Measurements from ENCODE around the gene PLEKHH2.
"Not testable (repeated sequence)": the region's sequence is repeated elsewhere in the genome, so short reads cannot be mapped to it uniquely, and the experiment has no call there.

The PLEKHH2 gene

DNA sequence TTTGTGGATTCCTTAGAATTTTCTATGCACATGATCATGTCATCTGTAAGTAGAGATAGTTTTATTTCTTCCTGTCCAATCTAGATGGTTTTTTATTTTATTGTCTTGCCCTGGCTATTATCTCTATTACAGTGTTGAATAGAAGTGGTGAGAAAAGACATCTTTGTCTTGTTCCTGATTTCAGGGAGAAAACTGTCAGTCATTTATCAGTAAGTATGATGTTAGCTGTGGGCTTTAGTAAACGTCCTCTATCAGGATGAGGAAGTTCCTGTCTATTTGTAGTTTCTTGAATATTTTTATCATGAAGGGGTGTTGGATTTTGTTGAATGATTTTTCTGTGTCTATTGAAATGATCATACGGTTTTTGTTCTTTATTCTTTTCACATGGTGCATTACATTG, 5.3 kb downstream of the PLEKHH2 start:
- Histone ChIP-seq H3K4me1 (ENCODE audit: control insufficient read depth, insufficient read depth, low read length) (peaks cover 4% of the 10 kb centered on the region; the same call in 1 of the 2 replicates), H3K4me3 (ENCODE audit: low read depth, low read length) (no peak overlapping the region), H3K9ac (ENCODE audit: low read length) (no peak overlapping the region), H3K27me3 (ENCODE audit: control insufficient read depth, insufficient read depth, low read length) (peaks cover 15% of the 10 kb centered on the region), H3K27ac (ENCODE audit: low read depth, low read length) (no peak overlapping the region), H3K9me3 (ENCODE audit: control insufficient read depth, insufficient read depth, low read depth, low read length) (peaks cover 3% of the 10 kb centered on the region), H3K36me3 (ENCODE audit: control insufficient read depth, insufficient read depth, low read length) (no peaks in the 10 kb centered on the region)

- Histone ChIP-seq H3K4me3 (ENCODE audit: low read depth, low read length) (no peak overlapping the region), H3K36me3 (ENCODE audit: control insufficient read depth, insufficient read depth, low read length) (no peaks in the 10 kb centered on the region), H3K4me1 (ENCODE audit: control insufficient read depth, insufficient read depth, low read length) (no peaks in the 10 kb centered on the region)
Measured at GRCh38 chr2:43643680-43644079, 6.6 kb downstream of the PLEKHH2 start.

DNA sequence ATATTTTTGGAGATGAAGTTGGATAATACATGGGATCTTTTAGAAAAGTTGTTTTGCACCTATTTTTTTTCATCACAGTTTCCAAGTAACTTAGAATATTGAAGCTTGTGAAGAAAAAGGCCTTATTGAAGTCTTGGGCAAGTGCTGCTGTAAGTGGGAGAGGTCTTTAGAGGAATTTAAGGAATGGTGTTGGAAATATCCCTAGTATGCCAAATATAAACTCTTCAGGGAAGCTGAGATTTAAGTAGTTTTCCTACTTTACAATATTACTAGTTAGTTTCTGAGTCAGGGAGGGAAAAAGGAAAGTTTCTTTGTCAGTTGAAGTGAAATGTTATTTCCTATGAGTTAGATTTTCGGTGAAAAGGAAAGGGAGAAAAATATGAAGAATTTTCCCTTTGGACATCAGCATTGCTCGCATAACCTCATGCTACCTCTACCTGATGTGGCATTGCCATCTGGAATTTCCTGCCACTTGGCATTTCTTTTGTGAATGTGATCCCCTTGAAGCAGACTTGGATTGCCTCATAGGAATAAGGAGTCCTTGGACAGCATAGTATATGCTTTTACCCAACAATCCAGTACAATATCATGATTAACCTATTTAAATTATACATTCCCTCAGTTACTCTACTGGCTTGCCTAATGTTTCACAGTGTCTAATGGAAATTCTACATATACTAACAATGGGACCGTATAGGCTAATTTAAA, 12.1 kb downstream of the PLEKHH2 start:
- Histone ChIP-seq H3K36me3 (ENCODE audit: control insufficient read depth, insufficient read depth, low read length) (no peaks in the 10 kb centered on the region), H3K9ac (ENCODE audit: low read length) (no peak overlapping the region), H3K9me3 (ENCODE audit: control insufficient read depth, insufficient read depth, low read depth, low read length) (no peaks in the 10 kb centered on the region), H3K4me3 (ENCODE audit: low read depth, low read length) (no peak overlapping the region), H3K4me1 (ENCODE audit: control insufficient read depth, insufficient read depth, low read length) (peaks cover 4% of the 10 kb centered on the region; the same call in 1 of the 2 replicates), H3K27ac (ENCODE audit: low read depth, low read length) (no peak overlapping the region), H3K27me3 (ENCODE audit: control insufficient read depth, insufficient read depth, low read length) (no peaks in the 10 kb centered on the region)

More at GRCh38 chr2:43643680-43644079, 6.6 kb downstream of the PLEKHH2 start:
- H3K9me3 ChIP-seq (ENCODE audit: control insufficient read depth, insufficient read depth, low read depth, low read length) = peaks cover 3% of the 10 kb centered on the region
- no peak overlapping the region for H3K27ac ChIP-seq (ENCODE audit: low read depth, low read length)
- H3K27me3 ChIP-seq (ENCODE audit: control insufficient read depth, insufficient read depth, low read length) = peaks cover 2% of the 10 kb centered on the region; the same call in 1 of the 2 replicates
- H3K9ac ChIP-seq (ENCODE audit: low read length) = no peak overlapping the region

GRCh38 chr2:43653506-43653905, 16.4 kb downstream of the PLEKHH2 start:
- Histone ChIP-seq H3K36me3 (ENCODE audit: control insufficient read depth, insufficient read depth, low read length) (no peaks in the 10 kb centered on the region), H3K27ac (ENCODE audit: low read depth, low read length) (no peak overlapping the region), H3K9me3 (ENCODE audit: control insufficient read depth, insufficient read depth, low read depth, low read length) (peaks cover 2% of the 10 kb centered on the region; the same call in 1 of the 2 replicates), H3K27me3 (ENCODE audit: control insufficient read depth, insufficient read depth, low read length) (no peaks in the 10 kb centered on the region), H3K4me1 (ENCODE audit: control insufficient read depth, insufficient read depth, low read length) (peaks cover 4% of the 10 kb centered on the region; the same call in 1 of the 2 replicates), H3K4me3 (ENCODE audit: low read depth, low read length) (no peak overlapping the region), H3K9ac (ENCODE audit: low read length) (no peak overlapping the region)

DNA sequence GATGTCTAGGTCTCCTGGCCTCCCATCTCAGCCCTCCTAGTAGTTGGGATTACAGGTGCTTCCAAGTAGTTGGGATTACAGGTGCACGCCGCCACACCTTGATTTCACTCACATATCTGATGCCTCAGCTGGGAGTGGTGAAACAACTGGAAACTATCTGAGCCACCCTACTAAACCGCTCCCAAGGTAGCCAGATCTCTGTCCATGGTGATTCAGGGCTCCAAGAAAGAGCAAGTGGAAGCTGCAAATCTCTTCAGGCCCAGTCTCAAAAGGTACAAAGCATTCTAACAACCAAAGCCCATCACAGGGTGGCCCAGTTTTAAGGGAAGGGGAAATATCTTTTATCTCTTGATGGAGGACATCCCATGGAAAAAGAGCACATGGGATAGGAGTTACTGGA, 20.2 kb downstream of the PLEKHH2 start:
- Histone ChIP-seq H3K36me3 (ENCODE audit: control insufficient read depth, insufficient read depth, low read length) (no peaks in the 10 kb centered on the region), H3K27me3 (ENCODE audit: control insufficient read depth, insufficient read depth, low read length) (no peaks in the 10 kb centered on the region), H3K9ac (ENCODE audit: low read length) (no peak overlapping the region), H3K27ac (ENCODE audit: low read depth, low read length) (no peak overlapping the region), H3K9me3 (ENCODE audit: control insufficient read depth, insufficient read depth, low read depth, low read length) (peaks cover 3% of the 10 kb centered on the region; the same call in 1 of the 2 replicates), H3K4me1 (ENCODE audit: control insufficient read depth, insufficient read depth, low read length) (no peaks in the 10 kb centered on the region), H3K4me3 (ENCODE audit: low read depth, low read length) (no peak overlapping the region)

DNA sequence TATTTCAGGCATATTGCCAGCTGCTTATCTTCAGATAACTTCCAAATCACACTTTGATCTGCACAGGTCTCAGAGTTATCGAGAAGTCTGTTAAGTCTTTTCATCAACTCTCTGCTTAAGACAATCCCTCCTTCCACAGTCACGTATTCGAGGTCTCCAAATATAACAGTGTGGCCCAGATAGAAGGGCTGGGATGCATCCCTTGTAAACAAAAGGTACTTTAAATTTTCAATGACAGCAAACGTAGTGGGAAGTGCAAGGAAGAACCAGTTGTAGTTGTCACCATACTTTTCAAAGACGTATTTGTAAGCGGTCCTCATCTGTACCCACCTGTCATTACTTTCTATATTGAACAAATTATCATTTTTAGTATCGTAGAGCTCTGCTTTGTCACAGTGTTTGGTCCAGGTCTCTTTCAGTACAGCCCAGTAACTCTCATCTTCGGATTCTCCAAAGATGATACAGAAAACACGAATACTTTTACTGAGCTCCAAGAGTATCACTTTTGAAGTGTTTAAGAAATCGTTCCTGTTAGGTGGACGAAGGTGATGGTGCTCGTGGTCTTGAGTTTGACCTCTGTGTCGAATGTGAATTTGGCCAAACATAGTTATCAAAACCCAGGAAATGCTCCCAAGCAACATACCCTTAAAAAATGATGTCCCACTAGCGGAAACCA, 38.7 kb downstream of the PLEKHH2 start:
- no peaks in the 10 kb centered on the region for H3K27me3 ChIP-seq (ENCODE audit: control insufficient read depth, insufficient read depth, low read length)
- no peaks in the 10 kb centered on the region for H3K36me3 ChIP-seq (ENCODE audit: control insufficient read depth, insufficient read depth, low read length)
- no peaks in the 10 kb centered on the region for H3K4me1 ChIP-seq (ENCODE audit: control insufficient read depth, insufficient read depth, low read length)
- peaks cover 6% of the 10 kb centered on the region; the same call in 1 of the 2 replicates for H3K9me3 ChIP-seq (ENCODE audit: control insufficient read depth, insufficient read depth, low read depth, low read length)
- no peak overlapping the region for H3K9ac ChIP-seq (ENCODE audit: low read length)
- H3K27ac ChIP-seq (ENCODE audit: low read depth, low read length) = no peak overlapping the region
- no peak overlapping the region; the same call in 1 of the 2 replicates for H3K4me3 ChIP-seq (ENCODE audit: low read depth, low read length)

GRCh38 chr2:43676322-43677050, 39.4 kb downstream of the PLEKHH2 start, which contains the start of gene C1GALT1C1L:
Gene C1GALT1C1L (minus strand): TSS chr2:43676429. CDS start chr2:43676322, 107 bp downstream.
- Histone ChIP-seq H3K4me3 (ENCODE audit: low read depth, low read length) (no peak within 1 kb of the TSS; the same call in 1 of the 2 replicates), H3K27ac (ENCODE audit: low read depth, low read length) (no peak within 1 kb of the TSS)

GRCh38 chr2:43677783-43678182, 40.7 kb downstream of the PLEKHH2 start:
- not testable (repeated sequence) for H3K4me1 ChIP-seq (ENCODE audit: control insufficient read depth, insufficient read depth, low read length); H3K27ac ChIP-seq (ENCODE audit: low read depth, low read length); H3K9ac ChIP-seq (ENCODE audit: low read length); H3K9me3 ChIP-seq (ENCODE audit: control insufficient read depth, insufficient read depth, low read depth, low read length); H3K4me3 ChIP-seq (ENCODE audit: low read depth, low read length); H3K36me3 ChIP-seq (ENCODE audit: control insufficient read depth, insufficient read depth, low read length); H3K27me3 ChIP-seq (ENCODE audit: control insufficient read depth, insufficient read depth, low read length)

More at GRCh38 chr2:43676322-43677050, 39.4 kb downstream of the PLEKHH2 start, which contains the start of gene C1GALT1C1L:
- H3K27me3 ChIP-seq (ENCODE audit: control insufficient read depth, insufficient read depth, low read length) = no peaks in the 10 kb centered on the region
- H3K36me3 ChIP-seq (ENCODE audit: control insufficient read depth, insufficient read depth, low read length) = no peaks in the 10 kb centered on the region
- peaks cover 6% of the 10 kb centered on the region; the same call in 1 of the 2 replicates for H3K9me3 ChIP-seq (ENCODE audit: control insufficient read depth, insufficient read depth, low read depth, low read length)
- no peak within 1 kb of the TSS for H3K9ac ChIP-seq (ENCODE audit: low read length)
- H3K4me1 ChIP-seq (ENCODE audit: control insufficient read depth, insufficient read depth, low read length) = no peaks in the 10 kb centered on the region

DNA sequence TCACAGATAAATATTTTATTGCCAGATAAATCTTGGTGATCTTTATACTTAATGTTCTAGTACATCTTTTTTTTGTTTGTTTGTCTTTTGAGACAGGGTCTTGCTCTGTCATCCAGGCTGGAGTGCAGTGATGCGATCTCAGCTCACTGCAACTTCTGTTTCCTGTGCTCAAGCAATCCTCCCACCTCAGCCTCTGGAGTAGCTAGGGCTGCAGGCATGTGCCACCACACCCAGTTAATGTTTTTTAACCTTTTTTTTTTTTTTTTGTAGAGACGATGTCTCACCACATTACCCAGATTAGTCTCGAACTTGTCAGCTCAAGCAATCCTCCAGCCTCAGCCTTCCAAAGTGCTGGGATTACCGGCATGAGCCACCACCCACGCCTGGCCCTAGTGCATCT, 48.3 kb downstream of the PLEKHH2 start:
- H3K27me3 ChIP-seq (ENCODE audit: control insufficient read depth, insufficient read depth, low read length) = no peaks in the 10 kb centered on the region

DNA sequence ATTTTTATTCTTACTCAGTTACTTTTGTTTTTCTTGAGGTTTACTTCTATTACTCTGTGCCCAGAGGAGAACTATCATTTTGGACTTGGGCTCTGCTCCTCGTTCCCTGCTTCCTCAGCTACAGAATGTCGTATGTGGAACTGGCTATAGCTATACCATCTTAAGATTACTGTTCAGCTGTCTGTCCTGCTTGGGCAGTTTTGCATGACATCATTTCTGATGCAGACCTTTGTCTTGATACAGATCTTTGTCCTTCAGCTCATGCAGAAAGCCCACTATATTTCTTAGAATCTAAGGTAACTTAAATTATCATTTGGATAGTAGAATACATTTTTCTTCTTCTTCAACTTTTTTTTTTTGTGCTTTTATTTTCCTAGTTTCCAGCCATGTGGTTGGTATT, 52.9 kb downstream of the PLEKHH2 start:
- H3K36me3 ChIP-seq (ENCODE audit: control insufficient read depth, insufficient read depth, low read length) = no peaks in the 10 kb centered on the region
- no peaks in the 10 kb centered on the region for H3K9me3 ChIP-seq (ENCODE audit: control insufficient read depth, insufficient read depth, low read depth, low read length)
- no peak overlapping the region for H3K4me3 ChIP-seq (ENCODE audit: low read depth, low read length)
- no peak overlapping the region for H3K9ac ChIP-seq (ENCODE audit: low read length)
- H3K27ac ChIP-seq (ENCODE audit: low read depth, low read length) = no peak overlapping the region
- H3K4me1 ChIP-seq (ENCODE audit: control insufficient read depth, insufficient read depth, low read length) = no peaks in the 10 kb centered on the region
- H3K27me3 ChIP-seq (ENCODE audit: control insufficient read depth, insufficient read depth, low read length) = no peaks in the 10 kb centered on the region

More for the DNA sequence above, 48.3 kb downstream of the PLEKHH2 start:
- Histone ChIP-seq H3K4me1 (ENCODE audit: control insufficient read depth, insufficient read depth, low read length) (no peaks in the 10 kb centered on the region), H3K36me3 (ENCODE audit: control insufficient read depth, insufficient read depth, low read length) (no peaks in the 10 kb centered on the region), H3K4me3 (ENCODE audit: low read depth, low read length) (no peak overlapping the region), H3K9ac (ENCODE audit: low read length) (no peak overlapping the region), H3K9me3 (ENCODE audit: control insufficient read depth, insufficient read depth, low read depth, low read length) (no peaks in the 10 kb centered on the region), H3K27ac (ENCODE audit: low read depth, low read length) (no peak overlapping the region)

Measured in HUES6 (cell line).